AG10803 (cell line): ENCODE measurements around the gene TTC32.

Source experiments
- DNase-seq: peaks from one replicate; pipeline ENCODE4 v3.0.0; 2010; ENCODE audit warnings: low read depth
- H3K4me3 ChIP-seq: 2 replicates; pipeline ENCODE4 v1.5.1; 2011; ENCODE audit warnings: mild to moderate bottlenecking, low read length, control low read depth
- CTCF ChIP-seq: conservative IDR thresholded peaks from 2 replicates; pipeline ENCODE4 v1.5.1; 2011; ENCODE audit warnings: mild to moderate bottlenecking, low read length, control low read depth, inconsistent platforms

Gene TTC32

GRCh38 chr2:19865151-19865550 is 36.6 kb downstream of the TTC32 start:
- no peak for TF ChIP-seq CTCF
- H3K4me3 ChIP-seq: no peak overlapping the region
- DNase-seq: no peak

GRCh38 chr2:19864381-19864780 is 37.4 kb downstream of the TTC32 start:
- TF ChIP-seq CTCF: no peak
- no peak for DNase-seq
- no peak overlapping the region for H3K4me3 ChIP-seq

- DNase-seq: peak; percentile 59
- TF ChIP-seq CTCF: peak; percentile 82
- H3K4me3 ChIP-seq: no peak overlapping the region
These were observed 38.3 kb downstream of the TTC32 start for GRCh38 chr2:19863303-19864041.

GRCh38 chr2:19861813-19862212 is 40.0 kb downstream of the TTC32 start:
- H3K4me3 ChIP-seq: no peak overlapping the region
- no peak for TF ChIP-seq CTCF
- peak; percentile 35 for DNase-seq

DNA sequence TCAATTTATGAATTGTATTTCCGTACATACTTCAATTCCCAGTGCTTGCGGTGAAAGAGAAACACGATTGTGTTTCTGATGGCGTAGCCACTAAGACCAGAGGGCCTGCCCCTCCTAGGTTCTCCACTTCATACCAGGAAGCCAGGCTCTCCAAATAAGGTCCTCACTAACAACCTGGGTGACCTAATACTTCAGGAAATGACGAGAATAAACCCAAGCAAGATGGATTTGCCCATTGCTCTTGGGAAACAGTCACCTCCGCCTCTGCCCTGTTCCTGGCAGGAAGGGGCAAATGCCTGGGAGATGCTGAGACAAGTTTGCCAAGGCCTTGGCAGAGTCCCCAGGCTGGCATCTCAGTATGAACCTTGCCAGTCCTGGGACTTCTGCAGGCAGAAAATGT is 41.8 kb downstream of the TTC32 start:
- no peak overlapping the region for H3K4me3 ChIP-seq
- TF ChIP-seq CTCF: no peak
- DNase-seq: no peak

DNA sequence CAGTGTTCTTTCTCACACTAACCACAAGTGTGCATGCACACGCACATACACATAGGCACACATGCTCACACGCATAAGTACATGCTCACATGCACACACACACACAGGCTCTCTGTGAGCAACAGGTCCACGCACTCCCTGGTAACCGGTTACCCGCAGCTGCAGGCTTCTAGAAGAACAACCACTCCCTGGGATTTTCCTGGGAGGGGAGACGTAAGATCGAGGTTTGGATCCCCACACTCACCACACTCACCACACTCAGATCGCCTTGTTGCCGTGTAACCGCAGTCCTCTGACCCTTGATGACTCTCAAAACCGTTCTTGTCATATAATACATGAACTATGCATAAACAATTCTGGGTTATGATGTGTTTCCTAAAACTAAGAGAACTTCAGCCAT is 42.2 kb downstream of the TTC32 start:
- no peak for TF ChIP-seq CTCF
- no peak for DNase-seq
- no peak overlapping the region for H3K4me3 ChIP-seq

DNA sequence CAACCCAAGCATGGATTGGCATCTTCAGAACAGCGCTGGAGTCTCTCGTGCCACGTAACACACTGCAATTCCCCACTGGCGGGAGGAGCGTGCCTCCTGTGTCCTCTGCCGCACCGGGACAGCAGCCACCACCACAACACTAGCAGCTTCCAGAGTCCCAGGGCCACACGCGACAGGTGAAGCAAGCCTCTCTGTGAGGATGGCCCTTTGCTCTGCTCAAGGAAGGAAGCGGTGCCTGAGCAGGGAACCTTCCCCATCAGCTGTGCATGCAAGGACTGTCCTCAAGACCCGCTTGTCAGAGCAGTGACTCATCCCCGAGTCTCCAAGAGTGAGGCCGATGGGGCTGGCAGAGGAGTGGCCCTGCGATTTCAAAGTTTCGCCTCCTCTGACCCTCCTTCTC is 44.0 kb downstream of the TTC32 start:
- H3K4me3 ChIP-seq: no peak overlapping the region
- TF ChIP-seq CTCF: no peak
- no peak for DNase-seq
